ENCODE data around the gene PKNOX1. TPM values are rescaled to one million over a fixed set of nuclear protein-coding genes. Genes with fewer than 3 reads are reported as not detected.
A peak's percentile ranks its signal among the peaks of the same experiment; 100 is the strongest.
"Not testable (repeated sequence)": the region's sequence is repeated elsewhere in the genome, so short reads cannot be mapped to it uniquely, and the experiment has no call there.

Gene PKNOX1
- total RNA-seq, 1 donor from 2014 or later, result 14.9 TPM

DNA sequence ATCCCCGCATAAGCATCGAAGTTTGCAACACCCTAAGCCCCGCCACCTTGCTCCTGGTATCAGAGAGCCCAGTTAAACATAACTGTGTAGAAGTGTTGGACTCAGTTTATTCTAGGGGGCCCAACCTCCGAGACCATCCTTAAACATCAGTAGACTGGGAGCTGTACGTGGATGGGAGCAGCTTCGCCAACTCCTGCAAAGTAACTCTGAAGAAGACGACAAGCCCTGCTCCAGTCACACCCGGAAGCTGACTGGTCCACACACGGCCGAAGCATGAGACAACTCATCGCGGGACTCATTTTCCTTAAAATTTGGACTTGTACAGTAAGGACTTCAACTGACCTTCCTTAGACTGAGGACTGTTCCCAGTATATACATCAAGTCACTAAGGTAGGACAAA lies 40.4 kb upstream of the PKNOX1 start:
- DNase-seq, result peak; percentile 5
- H3K27ac ChIP-seq; H3K36me3 ChIP-seq; H3K27me3 ChIP-seq; H3K4me3 ChIP-seq; H3K4me1 ChIP-seq; H3K9me3 ChIP-seq; ATAC-seq; intact Hi-C loops (cut with DNase I): not testable (repeated sequence)

DNA sequence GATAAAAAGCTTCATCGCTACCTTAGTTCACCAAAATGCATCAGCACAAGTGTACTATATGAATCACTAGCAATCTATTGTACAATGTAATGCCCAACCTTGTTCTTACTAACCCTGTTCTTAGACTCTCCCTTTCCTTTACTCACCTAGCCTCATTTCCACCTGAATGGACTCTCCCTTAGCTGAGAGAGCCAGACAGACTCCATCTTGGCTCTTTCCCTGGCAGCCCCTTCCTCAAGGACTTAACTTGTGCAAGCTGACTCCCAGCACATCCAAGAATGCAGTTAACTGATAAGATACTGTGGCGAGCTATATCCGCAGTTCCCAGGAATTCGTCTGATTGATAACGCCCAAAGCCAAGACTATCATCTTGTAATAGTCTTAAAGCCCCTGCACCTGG lies 38.0 kb upstream of the PKNOX1 start:
- H3K36me3 ChIP-seq; H3K4me3 ChIP-seq; H3K4me1 ChIP-seq; H3K27ac ChIP-seq; H3K27me3 ChIP-seq; intact Hi-C loops (cut with DNase I); ATAC-seq; H3K9me3 ChIP-seq; DNase-seq: not testable (repeated sequence)

DNA sequence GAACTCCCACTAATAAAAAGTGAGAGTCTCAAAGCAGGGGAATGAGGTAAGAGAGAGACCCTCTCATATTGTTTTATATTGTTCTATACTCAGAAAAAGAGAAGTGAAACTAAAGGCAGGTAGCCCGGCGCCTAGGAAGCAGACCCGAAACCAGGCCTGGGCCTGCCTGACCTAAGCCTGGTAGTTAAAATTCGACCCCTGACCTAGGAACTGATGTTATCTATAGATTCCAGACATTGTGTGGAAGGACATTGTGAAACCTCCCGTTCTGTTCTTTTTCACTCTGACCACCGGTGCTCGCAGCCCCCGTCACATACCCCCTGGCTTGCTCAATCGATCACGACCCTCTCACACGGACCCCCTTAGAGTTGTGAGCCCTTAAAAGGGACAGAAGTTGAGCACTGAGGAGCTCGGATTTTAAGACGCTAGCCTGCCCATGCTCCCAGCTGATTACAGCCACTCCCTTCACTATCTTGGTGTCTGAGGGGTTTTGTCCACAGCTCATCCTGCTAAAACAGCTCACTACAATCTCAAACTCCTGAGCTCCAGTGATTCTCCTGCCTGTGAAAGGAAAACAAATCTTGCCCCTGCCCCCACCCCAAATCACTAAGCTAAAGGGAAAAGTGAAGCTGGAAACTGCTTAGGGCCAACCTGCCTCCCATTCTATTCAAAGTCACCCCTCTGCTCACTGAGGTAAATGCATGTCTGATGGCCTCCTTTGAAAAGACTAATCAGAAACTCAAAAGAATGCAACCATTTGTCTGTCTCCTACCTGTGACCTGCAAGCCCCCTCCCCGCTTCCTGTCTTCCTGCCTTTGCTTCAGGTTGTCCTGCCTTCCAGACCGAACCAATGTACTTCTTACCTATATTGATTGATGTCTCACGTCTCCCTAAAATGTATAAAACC lies 37.1 kb upstream of the PKNOX1 start:
- H3K4me1 ChIP-seq; intact Hi-C loops (cut with DNase I); H3K9me3 ChIP-seq; ATAC-seq; H3K36me3 ChIP-seq; H3K27ac ChIP-seq; H3K4me3 ChIP-seq; H3K27me3 ChIP-seq: not testable (repeated sequence)
- DNase-seq, result peak; percentile 16

DNA sequence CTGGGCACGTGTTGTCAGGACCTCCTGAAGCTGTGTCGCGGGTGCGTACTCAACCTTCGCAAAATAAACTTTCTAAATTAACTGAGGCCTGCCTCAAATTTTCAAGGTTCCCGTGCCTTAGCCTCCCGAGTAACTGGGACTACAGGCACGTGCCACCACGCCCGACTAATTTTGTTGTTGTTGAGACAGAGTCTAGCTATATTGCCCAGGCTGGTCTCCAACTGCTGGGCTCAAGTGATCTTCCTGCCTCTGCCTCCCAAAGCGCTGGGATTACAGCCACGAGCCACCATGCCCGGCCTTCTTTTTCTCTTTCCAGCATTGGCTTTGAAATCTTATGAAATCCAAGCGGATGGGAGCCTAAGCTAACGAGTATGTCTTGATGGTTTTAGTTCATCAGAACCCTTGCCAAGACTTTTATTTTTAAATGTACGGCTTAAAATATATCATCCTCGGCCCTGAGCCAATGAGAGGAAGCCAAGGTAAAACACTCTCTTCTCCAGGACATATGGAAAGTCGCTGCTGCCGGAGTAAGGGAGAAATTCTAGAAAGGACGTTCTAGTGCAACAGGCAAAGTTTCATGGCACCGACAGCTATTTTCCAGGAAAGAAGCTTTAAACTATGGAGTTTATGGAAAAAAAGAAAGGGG lies 36.3 kb upstream of the PKNOX1 start:
- intact Hi-C loops (cut with DNase I), result no loop called here
- no peaks in the 10 kb centered on the region for H3K27me3 ChIP-seq
- no peaks in the 10 kb centered on the region for H3K36me3 ChIP-seq
- H3K27ac ChIP-seq, result peak overlapping the region; percentile 11
- TF ChIP-seq, protein P1, sequence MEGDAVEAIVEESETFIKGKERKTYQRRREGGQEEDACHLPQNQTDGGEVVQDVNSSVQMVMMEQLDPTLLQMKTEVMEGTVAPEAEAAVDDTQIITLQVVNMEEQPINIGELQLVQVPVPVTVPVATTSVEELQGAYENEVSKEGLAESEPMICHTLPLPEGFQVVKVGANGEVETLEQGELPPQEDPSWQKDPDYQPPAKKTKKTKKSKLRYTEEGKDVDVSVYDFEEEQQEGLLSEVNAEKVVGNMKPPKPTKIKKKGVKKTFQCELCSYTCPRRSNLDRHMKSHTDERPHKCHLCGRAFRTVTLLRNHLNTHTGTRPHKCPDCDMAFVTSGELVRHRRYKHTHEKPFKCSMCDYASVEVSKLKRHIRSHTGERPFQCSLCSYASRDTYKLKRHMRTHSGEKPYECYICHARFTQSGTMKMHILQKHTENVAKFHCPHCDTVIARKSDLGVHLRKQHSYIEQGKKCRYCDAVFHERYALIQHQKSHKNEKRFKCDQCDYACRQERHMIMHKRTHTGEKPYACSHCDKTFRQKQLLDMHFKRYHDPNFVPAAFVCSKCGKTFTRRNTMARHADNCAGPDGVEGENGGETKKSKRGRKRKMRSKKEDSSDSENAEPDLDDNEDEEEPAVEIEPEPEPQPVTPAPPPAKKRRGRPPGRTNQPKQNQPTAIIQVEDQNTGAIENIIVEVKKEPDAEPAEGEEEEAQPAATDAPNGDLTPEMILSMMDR (IDR thresholded peaks at IDR 0.05), result no peak
- DNase-seq, result peak; percentile 43
- peaks cover 4% of the 10 kb centered on the region for H3K4me1 ChIP-seq
- no peak overlapping the region for H3K4me3 ChIP-seq
- H3K9me3 ChIP-seq, result no peaks in the 10 kb centered on the region
- ATAC-seq, result no peak

DNA sequence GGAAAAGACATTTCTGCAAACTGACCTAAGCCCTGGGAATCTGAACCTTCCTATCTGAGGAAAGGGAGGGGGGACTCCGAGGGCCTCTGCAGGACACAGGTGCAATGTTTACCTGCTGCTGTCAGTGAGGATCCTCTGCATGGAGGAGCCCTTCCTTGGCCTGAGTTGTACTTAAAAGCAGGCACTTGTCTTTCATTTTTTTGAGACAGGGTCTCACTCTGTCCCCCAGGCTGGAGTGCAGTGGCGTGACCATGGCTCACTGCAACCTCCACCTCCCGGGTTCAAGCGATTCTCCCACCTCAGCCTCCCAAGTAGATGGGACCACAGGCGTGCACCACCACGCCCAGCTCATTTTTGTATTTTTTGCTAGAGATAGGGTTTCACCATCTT lies 35.8 kb upstream of the PKNOX1 start:
- H3K4me3 ChIP-seq; intact Hi-C loops (cut with DNase I); H3K36me3 ChIP-seq; H3K27me3 ChIP-seq; ATAC-seq; H3K4me1 ChIP-seq; H3K9me3 ChIP-seq: not testable (repeated sequence)
- DNase-seq, result peak; percentile 39
- H3K27ac ChIP-seq, result peak overlapping the region; percentile 11

DNA sequence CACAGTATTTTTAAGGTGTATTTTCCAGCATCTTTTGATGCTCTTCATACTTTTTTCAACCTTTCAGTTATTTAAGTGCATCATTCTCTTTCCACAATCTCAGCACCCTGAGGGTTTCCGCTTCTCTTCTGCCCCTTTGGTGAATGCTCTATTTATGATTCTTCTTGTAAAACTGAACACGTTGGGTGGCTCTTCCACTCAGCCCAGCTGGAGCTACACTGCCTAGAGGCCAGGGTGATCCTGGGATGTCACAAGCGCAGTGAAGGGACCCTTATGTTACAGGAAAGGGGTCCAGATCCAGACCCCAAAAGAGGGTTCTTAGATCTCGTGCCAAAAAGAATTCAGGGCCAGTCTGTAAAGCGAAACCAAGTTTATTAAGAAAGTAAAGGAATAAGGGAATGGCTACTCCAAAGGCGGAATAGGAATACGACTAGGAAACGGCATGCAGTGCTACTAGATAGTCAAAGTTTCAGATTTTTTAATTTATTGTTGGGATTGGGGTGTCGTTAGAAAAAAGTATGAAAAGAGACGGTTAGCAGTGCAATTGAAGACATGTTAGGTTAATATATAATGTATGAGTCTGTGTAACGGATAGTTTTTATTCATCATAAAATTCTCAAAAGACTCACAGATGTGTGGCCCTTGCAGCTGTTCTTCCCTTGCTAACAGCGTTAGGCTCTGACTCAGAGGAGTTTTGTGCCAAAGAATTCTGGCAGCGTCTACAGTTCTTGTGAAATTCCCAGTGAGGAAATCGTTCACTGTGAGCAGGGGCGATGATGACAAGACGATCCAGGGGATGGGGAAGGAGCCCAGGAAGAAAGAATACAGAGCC lies 34.6 kb upstream of the PKNOX1 start:
- Histone ChIP-seq H3K4me1 (no peaks in the 10 kb centered on the region), H3K4me3 (no peak overlapping the region), H3K27ac (peak overlapping the region; percentile 61), H3K27me3 (no peaks in the 10 kb centered on the region), H3K36me3 (no peaks in the 10 kb centered on the region), H3K9me3 (no peaks in the 10 kb centered on the region)
- intact Hi-C loops (cut with DNase I), result no loop called here
- TF ChIP-seq, protein P1 (IDR thresholded peaks at IDR 0.05), result no peak
- ATAC-seq (peak; percentile 91), DNase-seq (peak; percentile 7)

DNA sequence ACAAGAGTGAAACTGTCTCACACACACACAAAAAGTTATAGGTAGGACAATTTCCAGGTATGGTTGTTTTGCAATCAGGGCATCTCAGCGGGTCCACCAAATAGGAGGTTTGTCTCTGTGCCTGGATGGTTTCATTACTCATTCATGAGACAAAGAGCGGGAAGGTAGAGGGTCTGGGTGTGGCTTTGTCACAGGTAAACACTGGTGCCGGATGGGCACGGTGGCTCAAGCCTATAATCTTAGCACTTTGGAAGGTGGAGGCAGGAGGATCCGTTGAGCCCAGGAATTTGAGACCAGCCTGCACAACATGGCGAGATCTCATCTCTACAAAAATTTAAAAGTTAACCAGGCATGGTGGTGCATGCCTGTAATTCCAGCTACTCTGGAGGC lies 32.7 kb upstream of the PKNOX1 start:
- DNase-seq, result peak; percentile 6
- TF ChIP-seq, protein P1 (IDR thresholded peaks at IDR 0.05), result no peak
- H3K27me3 ChIP-seq, result no peaks in the 10 kb centered on the region
- no peaks in the 10 kb centered on the region for H3K9me3 ChIP-seq
- no peak overlapping the region for H3K4me3 ChIP-seq
- no peak for ATAC-seq
- H3K4me1 ChIP-seq, result no peaks in the 10 kb centered on the region
- intact Hi-C loops (cut with DNase I), result no loop called here
- no peak overlapping the region for H3K27ac ChIP-seq
- no peaks in the 10 kb centered on the region for H3K36me3 ChIP-seq
